Measurements from ENCODE around the gene C4BPA. TPM values are rescaled to one million over a fixed set of nuclear protein-coding genes. Genes with fewer than 3 reads are reported as not detected.
A peak's percentile ranks its signal among the peaks of the same experiment; 100 is the strongest.

Gene C4BPA
- total and polyA plus RNA-seq, 10 of the 15 experiments (the other 5 are each of a cell fraction or from before 2014, with no cell fraction given): 0.31 TPM; not detected in 9

DNA sequence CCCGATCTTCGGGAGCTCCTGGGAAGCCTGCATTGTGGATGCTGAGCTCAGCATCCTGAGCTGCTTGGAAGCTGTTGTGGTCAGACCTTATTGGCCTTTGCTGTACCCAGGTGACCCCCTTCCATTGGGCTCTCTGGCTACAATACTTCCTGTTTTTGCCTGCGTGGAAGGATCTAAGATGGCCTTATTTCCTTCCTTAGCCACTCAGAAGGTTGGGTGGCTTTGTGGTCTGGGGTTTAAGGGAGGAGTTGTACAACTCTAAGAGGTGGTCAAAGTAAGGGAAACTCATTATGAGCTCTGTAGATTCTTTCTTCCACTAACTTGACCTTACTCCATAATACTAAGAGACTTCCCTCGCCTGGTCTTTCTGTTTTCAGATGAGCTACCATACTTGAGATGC, 33.2 kb upstream of the C4BPA start:
- no peaks in the 10 kb centered on the region for H4K20me1 ChIP-seq (ENCODE audit: control insufficient read depth, insufficient read depth)
- peaks cover 12% of the 10 kb centered on the region for H3K4me1 ChIP-seq (ENCODE audit: control insufficient read depth, insufficient read depth, low read length)
- H3K27ac ChIP-seq (ENCODE audit: control insufficient read depth, insufficient read depth): no peak overlapping the region
- TF ChIP-seq RUNX3 (IDR thresholded peaks at IDR 0.05; ENCODE audit: low read length) (peak; percentile 33), KDM1A (IDR thresholded peaks at IDR 0.05; ENCODE audit: borderline replicate concordance) (no peak)
- no TSS peak for BruUV-seq (replicated peaks)
- no peak; the same call in 2 of the 3 replicates for ATAC-seq
- CTCF ChIA-PET: interaction anchor here (0.7 to 10.2 kb wide), 7 partner anchors 10 to 429 kb away, joined by 3 to 131 read pairs (median 5); partner anchors contain the start of genes PFKFB2 and YOD1
- 78% methylated on average over 4 of the region's 4 CpGs for WGBS (ENCODE audit: insufficient coverage, insufficient replicate concordance, low lambda C conversion rate, missing lambda C conversion rate)
- in situ Hi-C loops (cut with MboI) (no loop called here), intact Hi-C loops (cut with micrococcal nuclease; ENCODE audit: unreplicated experiment) (no loop called here)
- SMC1A ChIA-PET (ENCODE audit: uncharacterized antibody, unreplicated experiment): interaction anchor here (0.8 to 7.7 kb wide), 6 partner anchors 10 to 422 kb away, joined by 3 to 66 read pairs (median 4); partner anchors contain the start of gene YOD1
- H3K27me3 ChIP-seq (replicated peaks in 1 of 2; ENCODE audit: control insufficient read depth in 2 of 2, insufficient read depth in 2 of 2, low read length in 1 of 2): no peaks in the 10 kb centered on the region
- RAD21 ChIA-PET (ENCODE audit: unreplicated experiment): interaction anchor here (1.0 to 1.5 kb wide), 2 partner anchors 138 to 336 kb away, joined by 3 to 4 read pairs; no protein-coding TSS in a partner anchor
- no peak overlapping the region for H3K4me3 ChIP-seq
- POLR2A ChIA-PET: interaction anchor here (0.5 to 0.9 kb wide), 3 partner anchors 18 to 250 kb away, joined by 3 to 4 read pairs (median 4); partner anchors contain the start of gene PFKFB2
- H3K79me2 ChIP-seq (ENCODE audit: control insufficient read depth, insufficient read depth, low read length): no peaks in the 10 kb centered on the region
- H3K4me2 ChIP-seq (ENCODE audit: control insufficient read depth, insufficient read depth): no peak overlapping the region
- no peak for FAIRE-seq
- no peaks in the 10 kb centered on the region for H3K36me3 ChIP-seq (ENCODE audit: control insufficient read depth in 2 of 2, insufficient read depth in 2 of 2, low read length in 1 of 2)
- H3K9ac ChIP-seq (ENCODE audit: control insufficient read depth, insufficient read depth, low read length): no peak overlapping the region
- H2AFZ ChIP-seq (ENCODE audit: control insufficient read depth, low read depth, low read length): no peak overlapping the region
- H3K9me3 ChIP-seq (replicated peaks; ENCODE audit: control insufficient read depth, insufficient read depth, low read length): no peaks in the 10 kb centered on the region
- DNase-seq (ENCODE audit: low read depth, low spot score): no peak

DNA sequence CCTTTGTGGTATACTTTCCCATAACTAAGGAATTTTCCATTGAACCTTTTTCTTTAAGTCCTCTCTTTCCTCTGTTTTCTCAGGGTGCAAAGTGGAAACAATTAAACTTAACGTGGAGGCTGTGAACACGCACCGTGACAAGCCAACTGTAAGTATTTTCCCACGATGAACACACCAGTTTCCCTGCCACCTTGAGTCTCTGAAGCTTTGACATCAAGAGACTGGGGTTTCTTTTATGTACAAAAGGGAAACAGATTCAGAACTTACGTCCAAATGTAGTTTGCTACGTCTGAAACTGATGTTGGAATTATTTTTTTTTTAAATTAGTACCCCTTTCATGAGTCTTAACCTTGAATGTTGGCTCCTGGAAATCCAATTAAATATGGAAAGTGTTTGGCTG, 32.6 kb upstream of the C4BPA start:
- no peak for DNase-seq (ENCODE audit: low read depth, low spot score)
- Histone ChIP-seq H3K27me3 (replicated peaks in 1 of 2; ENCODE audit: control insufficient read depth in 2 of 2, insufficient read depth in 2 of 2, low read length in 1 of 2) (no peaks in the 10 kb centered on the region), H3K9me3 (replicated peaks; ENCODE audit: control insufficient read depth, insufficient read depth, low read length) (no peaks in the 10 kb centered on the region), H4K20me1 (ENCODE audit: control insufficient read depth, insufficient read depth) (no peaks in the 10 kb centered on the region), H3K36me3 (ENCODE audit: control insufficient read depth in 2 of 2, insufficient read depth in 2 of 2, low read length in 1 of 2) (no peaks in the 10 kb centered on the region), H3K4me1 (ENCODE audit: control insufficient read depth, insufficient read depth, low read length) (peaks cover 12% of the 10 kb centered on the region), H3K27ac (ENCODE audit: control insufficient read depth, insufficient read depth) (no peak overlapping the region), H2AFZ (ENCODE audit: control insufficient read depth, low read depth, low read length) (no peak overlapping the region), H3K4me3 (no peak overlapping the region), H3K9ac (ENCODE audit: control insufficient read depth, insufficient read depth, low read length) (no peak overlapping the region), H3K79me2 (ENCODE audit: control insufficient read depth, insufficient read depth, low read length) (no peaks in the 10 kb centered on the region), H3K4me2 (ENCODE audit: control insufficient read depth, insufficient read depth) (no peak overlapping the region)
- ATAC-seq: no peak
- ChIA-PET POLR2A (interaction anchor here (0.6 to 0.9 kb wide), 2 partner anchors 18 to 250 kb away, joined by 4 read pairs; partner anchors contain the start of gene PFKFB2), SMC1A (ENCODE audit: uncharacterized antibody, unreplicated experiment) (interaction anchor here (0.8 to 7.7 kb wide), 5 partner anchors 9 to 421 kb away, joined by 3 to 66 read pairs (median 3); partner anchors contain the start of gene YOD1), CTCF (interaction anchor here (0.7 to 10.2 kb wide), 7 partner anchors 9 to 428 kb away, joined by 3 to 131 read pairs (median 5); partner anchors contain the start of genes PFKFB2 and YOD1), RAD21 (ENCODE audit: unreplicated experiment) (interaction anchor here (1.0 to 1.5 kb wide), 3 partner anchors 139 to 360 kb away, joined by 3 to 4 read pairs (median 3); no protein-coding TSS in a partner anchor)
- intact Hi-C loops (cut with micrococcal nuclease; ENCODE audit: unreplicated experiment): no loop called here
- BruUV-seq (replicated peaks): no TSS peak
- in situ Hi-C loops (cut with MboI): no loop called here
- FAIRE-seq: no peak
- TF ChIP-seq, protein P1, sequence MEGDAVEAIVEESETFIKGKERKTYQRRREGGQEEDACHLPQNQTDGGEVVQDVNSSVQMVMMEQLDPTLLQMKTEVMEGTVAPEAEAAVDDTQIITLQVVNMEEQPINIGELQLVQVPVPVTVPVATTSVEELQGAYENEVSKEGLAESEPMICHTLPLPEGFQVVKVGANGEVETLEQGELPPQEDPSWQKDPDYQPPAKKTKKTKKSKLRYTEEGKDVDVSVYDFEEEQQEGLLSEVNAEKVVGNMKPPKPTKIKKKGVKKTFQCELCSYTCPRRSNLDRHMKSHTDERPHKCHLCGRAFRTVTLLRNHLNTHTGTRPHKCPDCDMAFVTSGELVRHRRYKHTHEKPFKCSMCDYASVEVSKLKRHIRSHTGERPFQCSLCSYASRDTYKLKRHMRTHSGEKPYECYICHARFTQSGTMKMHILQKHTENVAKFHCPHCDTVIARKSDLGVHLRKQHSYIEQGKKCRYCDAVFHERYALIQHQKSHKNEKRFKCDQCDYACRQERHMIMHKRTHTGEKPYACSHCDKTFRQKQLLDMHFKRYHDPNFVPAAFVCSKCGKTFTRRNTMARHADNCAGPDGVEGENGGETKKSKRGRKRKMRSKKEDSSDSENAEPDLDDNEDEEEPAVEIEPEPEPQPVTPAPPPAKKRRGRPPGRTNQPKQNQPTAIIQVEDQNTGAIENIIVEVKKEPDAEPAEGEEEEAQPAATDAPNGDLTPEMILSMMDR (IDR thresholded peaks at IDR 0.05 in 2 of 3, conservative IDR thresholded peaks at IDR 0.05 in 1 of 3; ENCODE audit: control insufficient read depth in 2 of 3, extremely low read depth in 1 of 3, insufficient read depth in 1 of 3, low read depth in 3 of 3, low read length in 3 of 3): no peak
- TF ChIP-seq ZZZ3 (IDR thresholded peaks at IDR 0.05; ENCODE audit: control insufficient read depth, insufficient read length, low read depth) (no peak), CHD1 (IDR thresholded peaks at IDR 0.05; ENCODE audit: low read depth, low read length) (no peak), RFX5 (IDR thresholded peaks at IDR 0.05; ENCODE audit: low read depth, low read length) (no peak), FOXM1 (IDR thresholded peaks at IDR 0.05; ENCODE audit: low read depth, low read length) (no peak), ZNF622 (IDR thresholded peaks at IDR 0.05) (no peak), ZNF24 (IDR thresholded peaks at IDR 0.05) (no peak), NR2C1 (IDR thresholded peaks at IDR 0.05) (no peak), CBX5 (IDR thresholded peaks at IDR 0.05; ENCODE audit: low read depth) (no peak), SIX5 (IDR thresholded peaks at IDR 0.05; ENCODE audit: low read depth, low read length, severe bottlenecking) (no peak), PAX5 (IDR thresholded peaks at IDR 0.05; ENCODE audit: borderline replicate concordance, low read depth, low read length) (no peak), NR2F1 (conservative IDR thresholded peaks at IDR 0.05) (no peak)
- TF ChIP-seq, protein P2, sequence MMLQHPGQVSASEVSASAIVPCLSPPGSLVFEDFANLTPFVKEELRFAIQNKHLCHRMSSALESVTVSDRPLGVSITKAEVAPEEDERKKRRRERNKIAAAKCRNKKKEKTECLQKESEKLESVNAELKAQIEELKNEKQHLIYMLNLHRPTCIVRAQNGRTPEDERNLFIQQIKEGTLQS (IDR thresholded peaks at IDR 0.05; ENCODE audit: borderline replicate concordance, extremely low read depth, low read depth, low read length): no peak
- 89% methylated on average over 6 of the region's 6 CpGs for WGBS (ENCODE audit: insufficient coverage, insufficient replicate concordance, low lambda C conversion rate, missing lambda C conversion rate)
